Muscle layer of duodenum (tissue), 2 donors: ENCODE measurements around the gene RB1.

Experiments used
- H3K27ac ChIP-seq: one replicate; pipeline ENCODE4 v1.7.0; 2013; ENCODE audit warnings: mild to moderate bottlenecking, low read length
- H3K27me3 ChIP-seq: one replicate; pipeline ENCODE4 v1.7.0; 2013; ENCODE audit warnings: low read depth, mild to moderate bottlenecking, control low read depth, low read length
- H3K36me3 ChIP-seq, 2 donors: one replicate each; pipeline ENCODE4 v1.7.0; 2013; ENCODE audit warnings: low read length in 2 of 2, control low read depth in 1 of 2, mild to moderate bottlenecking in 1 of 2; ENCODE audit not compliant: insufficient read depth in 2 of 2, control insufficient read depth in 1 of 2
- H3K4me1 ChIP-seq, 2 donors: one replicate each; pipeline ENCODE4 v1.7.0; 2013; ENCODE audit warnings: low read length in 2 of 2, mild to moderate bottlenecking in 2 of 2, control low read depth in 1 of 2, moderate library complexity in 1 of 2; ENCODE audit not compliant: insufficient read depth in 2 of 2, control insufficient read depth in 1 of 2
- H3K4me3 ChIP-seq, 2 donors: one replicate each; pipeline ENCODE4 v1.7.0; 2013; ENCODE audit warnings: low read length in 2 of 2, low read depth in 1 of 2, mild to moderate bottlenecking in 1 of 2
- H3K9me3 ChIP-seq, 2 donors: one replicate each; pipeline ENCODE4 v1.7.0; 2013; ENCODE audit warnings: low read length in 2 of 2, control low read depth in 1 of 2, mild to moderate bottlenecking in 1 of 2; ENCODE audit not compliant: control insufficient read depth in 1 of 2
- donor health status: healthy.

Gene RB1

DNA sequence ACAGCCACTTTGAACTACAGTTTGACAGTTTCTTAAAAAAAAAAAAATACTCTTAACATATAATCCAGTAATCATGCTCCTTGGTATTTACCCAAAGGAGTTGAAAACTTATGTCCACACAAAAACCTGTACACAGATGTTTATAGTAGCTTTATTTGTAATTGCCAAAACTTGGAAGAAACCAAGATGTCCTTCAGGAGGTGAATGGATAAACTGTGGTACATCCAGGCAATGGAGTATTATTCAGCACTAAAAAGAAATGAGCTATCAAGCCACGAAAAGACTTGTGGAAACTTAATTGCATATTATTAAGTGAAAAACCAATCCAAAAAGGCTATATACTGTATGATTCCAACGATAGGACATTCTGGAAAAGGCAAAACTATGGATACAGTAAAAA is 184.4 kb downstream of the RB1 start:
- Histone ChIP-seq H3K4me3 (no peak overlapping the region), H3K27me3 (no peaks in the 10 kb centered on the region), H3K9me3 (no peaks in the 10 kb centered on the region), H3K27ac (no peak overlapping the region), H3K36me3 (peaks cover 0 to 21% of the 10 kb centered on the region in 2 donors), H3K4me1 (peaks cover 0 to 3% of the 10 kb centered on the region in 2 donors)

DNA sequence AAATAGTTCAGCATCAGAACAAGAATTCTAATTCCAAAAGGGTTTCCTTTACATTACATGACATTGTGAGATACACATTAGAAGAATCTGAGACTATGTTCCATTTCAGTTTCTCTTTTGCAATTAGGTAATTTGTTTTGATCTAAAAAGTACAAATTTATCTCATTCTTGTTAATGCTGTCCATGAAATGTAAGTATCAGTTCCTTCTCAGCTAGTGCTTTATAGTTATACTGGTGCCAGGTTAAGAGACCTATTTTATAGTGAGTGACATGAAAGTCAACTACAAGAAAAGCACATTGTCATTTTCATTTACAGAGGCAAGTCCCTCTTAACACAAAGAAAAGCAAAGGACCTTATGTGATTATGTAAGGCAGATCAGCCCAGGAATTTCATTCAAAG is 185.4 kb downstream of the RB1 start:
- Histone ChIP-seq H3K36me3 (peaks cover 0 to 21% of the 10 kb centered on the region in 2 donors), H3K27ac (no peak overlapping the region), H3K9me3 (no peaks in the 10 kb centered on the region), H3K4me1 (peaks cover 0 to 3% of the 10 kb centered on the region in 2 donors), H3K27me3 (no peaks in the 10 kb centered on the region), H3K4me3 (no peak overlapping the region)

DNA sequence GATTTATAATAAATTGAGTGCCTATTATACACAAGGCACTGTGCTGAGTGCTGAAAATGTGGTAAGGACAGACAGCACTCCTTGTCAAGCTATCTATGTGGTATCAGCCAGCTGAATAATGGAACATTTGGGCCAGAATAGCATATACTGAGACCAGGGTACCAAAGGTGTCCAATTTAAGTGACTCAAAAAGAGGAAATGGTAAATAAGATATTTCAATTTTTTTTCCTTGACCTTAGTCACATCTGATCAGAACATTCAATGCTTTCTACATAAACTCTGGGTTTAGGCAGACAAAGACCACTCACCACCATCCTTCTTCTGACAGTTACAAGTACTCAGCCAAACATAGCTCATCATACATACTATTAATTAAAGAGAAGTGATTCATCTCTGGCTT is 186.1 kb downstream of the RB1 start:
- Histone ChIP-seq H3K4me3 (no peak overlapping the region), H3K4me1 (peaks cover 0 to 3% of the 10 kb centered on the region in 2 donors)

DNA sequence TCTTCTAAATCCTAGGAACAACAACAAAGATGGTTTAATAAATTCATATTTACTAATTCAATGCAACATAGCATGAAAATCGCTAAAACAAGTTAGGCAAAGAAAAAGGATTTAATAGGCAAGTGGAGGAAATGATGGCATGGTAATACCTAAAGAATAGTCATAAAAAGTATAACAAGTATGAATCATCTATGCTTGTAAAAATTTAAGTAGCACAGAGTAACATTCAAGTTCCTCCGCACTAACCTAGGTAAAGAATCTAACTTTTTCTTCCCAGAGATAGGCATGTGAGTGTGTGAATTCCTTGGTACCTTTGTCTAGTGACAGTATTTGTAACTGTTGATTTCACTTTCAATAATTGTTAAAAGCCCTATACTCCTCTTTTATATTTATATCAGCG is 186.7 kb downstream of the RB1 start:
- Histone ChIP-seq H3K27ac (peak overlapping the region; percentile 68), H3K36me3 (peaks cover 0 to 21% of the 10 kb centered on the region in 2 donors), H3K4me1 (peaks cover 0 to 3% of the 10 kb centered on the region in 2 donors), H3K4me3 (no peak overlapping the region), H3K9me3 (no peaks in the 10 kb centered on the region), H3K27me3 (no peaks in the 10 kb centered on the region)

More for the DNA sequence above, 186.1 kb downstream of the RB1 start:
- Histone ChIP-seq H3K27me3 (no peaks in the 10 kb centered on the region), H3K27ac (peak overlapping the region; percentile 9), H3K9me3 (no peaks in the 10 kb centered on the region), H3K36me3 (peaks cover 0 to 21% of the 10 kb centered on the region in 2 donors)

DNA sequence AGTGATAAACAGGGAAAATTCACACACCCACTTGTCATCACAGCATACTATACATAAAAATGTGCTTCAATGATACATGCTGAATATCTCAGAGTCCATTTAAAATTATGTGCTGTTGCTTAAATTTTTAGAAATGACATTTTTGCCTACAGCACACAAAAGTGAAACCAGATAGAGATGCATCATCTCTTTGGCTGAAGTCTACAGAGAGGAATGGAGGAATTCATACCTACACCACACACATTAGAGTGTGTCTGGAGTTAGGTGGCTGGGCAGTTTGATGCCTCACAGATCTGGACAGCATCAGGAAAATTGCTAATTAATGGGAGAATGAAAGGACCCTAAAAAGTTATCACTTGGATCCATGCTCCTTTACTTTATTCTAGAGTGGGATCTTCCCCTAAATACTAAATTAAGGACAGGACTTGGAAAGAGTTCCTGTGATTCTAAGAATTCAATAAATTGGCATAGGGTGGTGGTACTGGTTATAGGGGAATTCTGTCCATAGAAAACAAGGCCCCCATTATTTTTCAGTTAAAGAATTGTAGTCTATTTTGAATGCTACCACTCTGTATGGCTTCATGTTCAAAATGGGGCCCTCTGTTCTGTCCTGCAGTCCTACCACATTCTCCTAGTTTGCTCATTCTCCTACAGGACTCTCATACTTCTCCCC is 188.0 kb downstream of the RB1 start:
- peak overlapping the region; percentile 44 to 45 for H3K4me3 ChIP-seq
- no peaks in the 10 kb centered on the region for H3K27me3 ChIP-seq
- peaks cover 0 to 21% of the 10 kb centered on the region in 2 donors for H3K36me3 ChIP-seq
- H3K4me1 ChIP-seq: peaks cover 0 to 3% of the 10 kb centered on the region in 2 donors
- peak overlapping the region; percentile 68 for H3K27ac ChIP-seq
- H3K9me3 ChIP-seq: no peaks in the 10 kb centered on the region

DNA sequence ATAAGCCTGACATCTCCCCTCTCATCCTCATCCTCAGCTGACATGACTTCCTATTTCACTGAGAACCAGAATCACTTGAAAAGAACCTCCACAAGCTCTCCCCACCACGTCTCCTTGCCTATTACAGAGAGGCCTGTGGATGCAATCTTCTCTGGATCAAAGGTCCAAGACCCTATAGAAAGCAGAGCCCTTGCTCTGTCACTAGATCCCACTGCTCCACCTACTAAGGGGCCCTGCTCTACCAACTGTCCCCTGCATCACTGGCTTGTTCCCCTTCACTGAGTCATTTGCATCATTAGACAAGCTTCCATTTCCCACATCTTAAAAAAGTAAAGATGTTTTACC is 188.5 kb downstream of the RB1 start:
- Histone ChIP-seq H3K9me3 (no peaks in the 10 kb centered on the region), H3K27ac (peak overlapping the region; percentile 68), H3K27me3 (no peaks in the 10 kb centered on the region), H3K4me3 (peak overlapping the region; percentile 44 to 45), H3K36me3 (peaks cover 0 to 19% of the 10 kb centered on the region in 2 donors), H3K4me1 (peaks cover 0 to 3% of the 10 kb centered on the region in 2 donors)

DNA sequence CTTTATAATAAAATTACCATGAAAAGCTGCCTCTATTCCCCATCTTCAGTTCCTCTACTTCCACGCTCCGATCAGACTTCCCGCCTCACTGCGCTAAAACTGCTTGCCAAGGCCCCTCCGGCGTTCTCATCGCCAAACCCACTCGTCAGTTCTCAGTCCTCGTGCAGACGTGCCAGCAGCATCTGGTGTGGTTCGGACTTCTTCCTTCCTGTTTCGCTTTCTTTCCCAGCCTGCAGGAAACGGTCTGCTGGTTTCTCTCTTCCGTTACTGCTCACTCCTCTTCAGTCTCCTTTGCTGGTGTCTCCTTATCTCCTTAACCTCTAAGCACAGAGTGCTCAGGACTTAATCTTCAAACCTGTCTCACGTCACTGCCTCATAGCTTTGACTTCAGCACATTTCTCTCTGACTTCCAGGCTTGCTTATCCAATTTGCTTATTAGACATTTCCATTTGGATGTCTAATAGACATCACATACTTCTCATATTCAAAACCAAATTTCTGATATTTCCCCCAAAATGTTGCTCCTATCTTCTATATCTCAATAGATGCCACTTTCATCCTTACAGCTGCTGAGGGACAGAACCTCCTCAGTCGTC is 189.0 kb downstream of the RB1 start:
- peaks cover 0 to 3% of the 10 kb centered on the region in 2 donors for H3K4me1 ChIP-seq
- no peaks in the 10 kb centered on the region for H3K27me3 ChIP-seq
- no peaks in the 10 kb centered on the region for H3K9me3 ChIP-seq
- H3K36me3 ChIP-seq: peaks cover 0 to 15% of the 10 kb centered on the region in 2 donors
- H3K27ac ChIP-seq: peak overlapping the region; percentile 68
- peak overlapping the region; percentile 44 to 45 for H3K4me3 ChIP-seq

DNA sequence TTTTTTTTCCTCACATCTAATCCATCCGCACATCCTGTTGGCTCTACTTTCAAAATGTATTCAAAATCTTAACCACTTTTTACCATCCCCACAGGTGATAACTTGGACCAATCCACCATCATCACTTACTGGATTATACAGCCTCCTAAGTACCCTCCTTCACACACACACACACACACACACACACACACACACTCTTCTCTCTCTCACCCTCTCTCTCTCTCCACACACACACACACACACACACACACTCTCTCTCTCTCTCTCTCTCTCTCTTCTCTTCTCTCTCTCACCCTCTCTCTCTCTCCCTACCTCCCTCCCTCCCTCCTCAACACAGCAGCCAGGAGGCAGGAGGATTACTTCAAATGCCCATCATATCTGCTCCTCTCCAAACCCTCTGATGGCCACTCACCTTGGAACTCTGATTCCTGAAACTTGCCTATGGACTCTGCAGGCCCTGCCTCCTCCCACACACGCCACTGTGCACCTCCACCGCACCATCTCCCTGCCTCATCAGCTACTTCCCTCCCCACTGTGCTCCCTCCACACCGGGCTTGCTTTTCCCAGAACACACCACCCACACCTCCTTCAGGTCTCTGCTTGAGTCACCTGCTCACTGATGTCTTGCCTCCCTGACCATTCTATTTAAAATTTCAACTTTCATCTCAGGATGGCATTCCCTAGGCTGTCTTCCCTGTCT is 189.7 kb downstream of the RB1 start:
- H3K36me3 ChIP-seq: peaks cover 0 to 11% of the 10 kb centered on the region in 2 donors
- H3K4me1 ChIP-seq: peaks cover 0 to 3% of the 10 kb centered on the region in 2 donors
- peak overlapping the region; percentile 68 for H3K27ac ChIP-seq
- no peaks in the 10 kb centered on the region for H3K27me3 ChIP-seq
- no peaks in the 10 kb centered on the region for H3K9me3 ChIP-seq
- H3K4me3 ChIP-seq: peak overlapping the region in 1 of 2 donors; percentile 45

DNA sequence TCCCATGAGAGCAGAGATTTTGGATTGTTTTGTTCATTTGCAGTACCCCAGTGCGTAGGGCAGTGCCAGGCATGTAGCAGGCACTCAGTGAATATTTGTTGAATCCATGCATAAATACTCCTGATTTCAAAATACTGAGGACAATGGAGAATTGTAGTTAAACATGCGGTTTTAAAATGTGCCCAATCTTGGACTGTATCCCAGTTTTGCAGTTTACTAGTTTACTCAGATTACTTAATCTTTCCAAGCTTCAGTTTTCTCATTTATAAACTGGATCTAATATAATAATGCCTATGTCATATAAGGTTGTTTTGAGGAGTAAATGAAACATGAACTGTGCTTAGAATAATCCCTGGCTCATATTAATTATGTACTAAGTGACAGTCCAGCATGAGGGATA is 190.3 kb downstream of the RB1 start:
- peaks cover 0 to 9% of the 10 kb centered on the region in 2 donors for H3K36me3 ChIP-seq
- no peaks in the 10 kb centered on the region for H3K27me3 ChIP-seq
- no peaks in the 10 kb centered on the region for H3K9me3 ChIP-seq
- no peak overlapping the region for H3K4me3 ChIP-seq
- peaks cover 0 to 3% of the 10 kb centered on the region in 2 donors for H3K4me1 ChIP-seq
- peak overlapping the region; percentile 8 for H3K27ac ChIP-seq

DNA sequence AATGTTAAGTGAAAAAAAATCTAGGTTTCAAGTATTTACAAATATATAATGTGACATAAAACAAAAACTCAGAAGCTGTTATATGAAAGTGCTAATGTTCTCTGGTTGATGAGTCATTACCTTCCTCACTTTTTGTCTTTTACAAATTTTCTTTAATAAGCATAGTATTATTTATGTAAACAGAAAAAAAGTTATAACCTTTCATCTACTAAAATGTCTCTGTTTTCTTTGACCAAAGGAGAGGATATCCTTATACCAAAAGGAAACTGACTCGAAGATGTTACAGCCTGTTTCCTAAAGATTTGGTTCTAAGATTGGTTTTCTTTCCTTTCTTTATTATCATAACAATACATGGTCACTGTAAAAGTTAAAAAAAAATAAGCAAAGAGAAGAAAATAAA is 191.3 kb downstream of the RB1 start:
- Histone ChIP-seq H3K36me3 (peaks cover 0 to 5% of the 10 kb centered on the region in 2 donors), H3K4me1 (peaks cover 0 to 3% of the 10 kb centered on the region in 2 donors), H3K27me3 (no peaks in the 10 kb centered on the region), H3K4me3 (no peak overlapping the region), H3K9me3 (no peaks in the 10 kb centered on the region), H3K27ac (no peak overlapping the region)

DNA sequence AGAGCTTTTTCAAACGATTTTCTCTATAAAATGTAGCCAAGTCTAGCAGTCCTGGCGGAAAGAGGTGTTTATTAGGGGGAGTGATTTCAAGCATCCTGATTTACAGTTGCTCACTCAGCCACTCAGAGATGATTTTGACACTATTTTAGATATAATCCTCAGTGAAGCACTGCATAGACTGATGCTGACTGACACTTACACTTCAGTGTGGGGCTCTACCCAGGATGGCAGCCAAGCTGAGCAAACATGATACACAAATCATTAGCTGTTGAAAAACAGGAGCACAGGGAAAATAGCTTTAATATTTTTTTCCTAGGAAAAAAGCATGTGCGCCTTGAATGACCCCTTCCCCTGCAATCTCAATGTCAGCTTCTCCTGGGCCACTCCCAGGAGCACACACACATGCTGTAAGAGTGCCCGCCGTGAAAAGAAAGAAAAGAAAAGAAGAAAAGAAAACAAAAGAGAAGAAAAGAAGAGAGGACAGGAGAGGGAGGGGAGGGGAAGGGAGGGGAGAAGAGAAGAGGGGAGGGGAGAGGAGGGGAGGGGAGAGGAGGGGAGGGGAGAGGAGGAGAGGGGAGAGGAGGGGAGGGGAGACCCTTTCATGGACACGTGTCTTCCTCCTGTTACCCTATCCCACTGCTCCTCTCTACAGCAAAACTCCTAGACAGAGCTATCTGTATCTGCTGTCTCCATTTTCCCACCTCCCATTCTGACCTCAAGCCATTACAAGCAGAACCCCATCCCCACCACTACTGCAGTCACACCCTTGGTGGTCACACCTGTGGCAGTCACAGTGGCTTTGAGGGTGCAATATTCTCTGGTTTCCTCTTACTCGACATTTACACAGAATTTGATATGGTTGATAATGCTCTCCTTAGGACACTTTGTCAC is 193.0 kb downstream of the RB1 start:
- Histone ChIP-seq H3K36me3 (peaks cover 0 to 3% of the 10 kb centered on the region in 2 donors), H3K27me3 (no peaks in the 10 kb centered on the region), H3K9me3 (no peaks in the 10 kb centered on the region), H3K27ac (no peak overlapping the region), H3K4me1 (no peaks in the 10 kb centered on the region), H3K4me3 (no peak overlapping the region)
